Measurements from ENCODE around the gene SEMA7A. TPM values are rescaled to one million over a fixed set of nuclear protein-coding genes. Genes with fewer than 3 reads are reported as not detected.

The SEMA7A gene
- total and polyA plus RNA-seq, 9 of the 15 experiments (the other 6 are each of a cell fraction or from before 2014, with no cell fraction given), result 0.04 to 8.2 (median 5.4) TPM; not detected in 1

- H3K4me1 ChIP-seq (replicated peaks in 1 of 2; ENCODE audit: control insufficient read depth in 2 of 2, insufficient read depth in 2 of 2, low read length in 2 of 2), result peaks cover 55 to 83% of the 10 kb centered on the region in 2 experiments
- no peak for FAIRE-seq
- in situ Hi-C loops (cut with MboI), result loop anchor here (5.0 kb wide), 2 partner anchors 52 to 237 kb away; no protein-coding TSS in a partner anchor
- TF ChIP-seq FOXM1 (IDR thresholded peaks at IDR 0.05; ENCODE audit: low read depth) (no peak), FOXM1 (CRISPR knock-in tag; IDR thresholded peaks at IDR 0.05; ENCODE audit: low read depth) (no peak), USF1 (CRISPR knock-in tag; IDR thresholded peaks at IDR 0.05) (no peak), HDAC8 (tag; IDR thresholded peaks at IDR 0.05) (no peak), FOXJ2 (tag; IDR thresholded peaks at IDR 0.05) (no peak), ZBTB1 (CRISPR knock-in tag; IDR thresholded peaks at IDR 0.05; ENCODE audit: borderline replicate concordance, low read depth) (no peak), PHTF2 (CRISPR knock-in tag; IDR thresholded peaks at IDR 0.05) (no peak), ZNF79 (CRISPR knock-in tag; IDR thresholded peaks at IDR 0.05; ENCODE audit: low read depth) (no peak), MECOM (CRISPR knock-in tag; IDR thresholded peaks at IDR 0.05) (no peak), EP300 (IDR thresholded peaks at IDR 0.05; ENCODE audit: low read length) (no peak)
- TF ChIP-seq, protein P1, sequence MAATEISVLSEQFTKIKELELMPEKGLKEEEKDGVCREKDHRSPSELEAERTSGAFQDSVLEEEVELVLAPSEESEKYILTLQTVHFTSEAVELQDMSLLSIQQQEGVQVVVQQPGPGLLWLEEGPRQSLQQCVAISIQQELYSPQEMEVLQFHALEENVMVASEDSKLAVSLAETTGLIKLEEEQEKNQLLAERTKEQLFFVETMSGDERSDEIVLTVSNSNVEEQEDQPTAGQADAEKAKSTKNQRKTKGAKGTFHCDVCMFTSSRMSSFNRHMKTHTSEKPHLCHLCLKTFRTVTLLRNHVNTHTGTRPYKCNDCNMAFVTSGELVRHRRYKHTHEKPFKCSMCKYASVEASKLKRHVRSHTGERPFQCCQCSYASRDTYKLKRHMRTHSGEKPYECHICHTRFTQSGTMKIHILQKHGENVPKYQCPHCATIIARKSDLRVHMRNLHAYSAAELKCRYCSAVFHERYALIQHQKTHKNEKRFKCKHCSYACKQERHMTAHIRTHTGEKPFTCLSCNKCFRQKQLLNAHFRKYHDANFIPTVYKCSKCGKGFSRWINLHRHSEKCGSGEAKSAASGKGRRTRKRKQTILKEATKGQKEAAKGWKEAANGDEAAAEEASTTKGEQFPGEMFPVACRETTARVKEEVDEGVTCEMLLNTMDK (IDR thresholded peaks at IDR 0.05; ENCODE audit: borderline replicate concordance, insufficient read depth, low read depth, low read length, poor library complexity, severe bottlenecking), result no peak
- TF ChIP-seq, protein P2, sequence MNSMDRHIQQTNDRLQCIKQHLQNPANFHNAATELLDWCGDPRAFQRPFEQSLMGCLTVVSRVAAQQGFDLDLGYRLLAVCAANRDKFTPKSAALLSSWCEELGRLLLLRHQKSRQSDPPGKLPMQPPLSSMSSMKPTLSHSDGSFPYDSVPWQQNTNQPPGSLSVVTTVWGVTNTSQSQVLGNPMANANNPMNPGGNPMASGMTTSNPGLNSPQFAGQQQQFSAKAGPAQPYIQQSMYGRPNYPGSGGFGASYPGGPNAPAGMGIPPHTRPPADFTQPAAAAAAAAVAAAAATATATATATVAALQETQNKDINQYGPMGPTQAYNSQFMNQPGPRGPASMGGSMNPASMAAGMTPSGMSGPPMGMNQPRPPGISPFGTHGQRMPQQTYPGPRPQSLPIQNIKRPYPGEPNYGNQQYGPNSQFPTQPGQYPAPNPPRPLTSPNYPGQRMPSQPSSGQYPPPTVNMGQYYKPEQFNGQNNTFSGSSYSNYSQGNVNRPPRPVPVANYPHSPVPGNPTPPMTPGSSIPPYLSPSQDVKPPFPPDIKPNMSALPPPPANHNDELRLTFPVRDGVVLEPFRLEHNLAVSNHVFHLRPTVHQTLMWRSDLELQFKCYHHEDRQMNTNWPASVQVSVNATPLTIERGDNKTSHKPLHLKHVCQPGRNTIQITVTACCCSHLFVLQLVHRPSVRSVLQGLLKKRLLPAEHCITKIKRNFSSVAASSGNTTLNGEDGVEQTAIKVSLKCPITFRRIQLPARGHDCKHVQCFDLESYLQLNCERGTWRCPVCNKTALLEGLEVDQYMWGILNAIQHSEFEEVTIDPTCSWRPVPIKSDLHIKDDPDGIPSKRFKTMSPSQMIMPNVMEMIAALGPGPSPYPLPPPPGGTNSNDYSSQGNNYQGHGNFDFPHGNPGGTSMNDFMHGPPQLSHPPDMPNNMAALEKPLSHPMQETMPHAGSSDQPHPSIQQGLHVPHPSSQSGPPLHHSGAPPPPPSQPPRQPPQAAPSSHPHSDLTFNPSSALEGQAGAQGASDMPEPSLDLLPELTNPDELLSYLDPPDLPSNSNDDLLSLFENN (IDR thresholded peaks at IDR 0.05; ENCODE audit: low read depth in 2 of 2, low read length in 2 of 2), result no peak
- TF ChIP-seq, protein P3, sequence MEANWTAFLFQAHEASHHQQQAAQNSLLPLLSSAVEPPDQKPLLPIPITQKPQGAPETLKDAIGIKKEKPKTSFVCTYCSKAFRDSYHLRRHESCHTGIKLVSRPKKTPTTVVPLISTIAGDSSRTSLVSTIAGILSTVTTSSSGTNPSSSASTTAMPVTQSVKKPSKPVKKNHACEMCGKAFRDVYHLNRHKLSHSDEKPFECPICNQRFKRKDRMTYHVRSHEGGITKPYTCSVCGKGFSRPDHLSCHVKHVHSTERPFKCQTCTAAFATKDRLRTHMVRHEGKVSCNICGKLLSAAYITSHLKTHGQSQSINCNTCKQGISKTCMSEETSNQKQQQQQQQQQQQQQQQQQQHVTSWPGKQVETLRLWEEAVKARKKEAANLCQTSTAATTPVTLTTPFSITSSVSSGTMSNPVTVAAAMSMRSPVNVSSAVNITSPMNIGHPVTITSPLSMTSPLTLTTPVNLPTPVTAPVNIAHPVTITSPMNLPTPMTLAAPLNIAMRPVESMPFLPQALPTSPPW (CRISPR knock-in tag; IDR thresholded peaks at IDR 0.05), result no peak
Measured at GRCh38 chr15:74385733-74386132, 48.0 kb downstream of the SEMA7A start.

More at GRCh38 chr15:74385733-74386132, 48.0 kb downstream of the SEMA7A start:
- Histone ChIP-seq H3K4me3 (no peak overlapping the region), H2AFZ (ENCODE audit: low read depth, low read length) (no peak overlapping the region), H3K36me3 (ENCODE audit: control insufficient read depth, insufficient read depth, low read length) (no peaks in the 10 kb centered on the region), H3K9me3 (replicated peaks; ENCODE audit: control insufficient read depth, insufficient read depth, low read depth, low read length) (no peaks in the 10 kb centered on the region), H3K9ac (ENCODE audit: insufficient read depth in 1 of 2, low read depth in 2 of 2, low read length in 2 of 2) (no peak overlapping the region), H3K9me1 (ENCODE audit: control insufficient read depth, insufficient read depth, low read length) (no peaks in the 10 kb centered on the region), H3K4me2 (ENCODE audit: insufficient read depth, low read length) (no peak overlapping the region), H3K27me3 (ENCODE audit: control insufficient read depth in 2 of 2, insufficient read depth in 2 of 2, low read length in 2 of 2) (no peaks in the 10 kb centered on the region), H3K27ac (ENCODE audit: extremely low read depth, low read depth, low read length) (no peak overlapping the region), H3K79me2 (ENCODE audit: control insufficient read depth, insufficient read depth, low read length) (no peaks in the 10 kb centered on the region), H4K20me1 (replicated peaks; ENCODE audit: control insufficient read depth, insufficient read depth, low read length) (no peaks in the 10 kb centered on the region)
- POLR2A ChIA-PET, result interaction anchor here (3.9 kb wide), 1 partner anchor 49 kb away, joined by 12 read pairs; the partner anchor contains the start of gene SEMA7A
- DNase-seq (ENCODE audit: extremely low read depth in 1 of 4, low spot score in 3 of 4) (no peak), ATAC-seq (no peak)
- CTCF ChIA-PET (ENCODE audit: low intra/inter-chr PET ratio), result interaction anchor here (5.9 kb wide), 1 partner anchor 53 kb away, joined by 102 read pairs; no protein-coding TSS in a partner anchor
- no TSS peak for BruUV-seq (replicated peaks)
- intact Hi-C loops (cut with micrococcal nuclease), result no loop called here
- 93% methylated on average over 6 of the region's 6 CpGs for WGBS (ENCODE audit: insufficient coverage, low coverage, missing lambda C conversion rate)

All from K562 (cell line).